Measurements from ENCODE around the gene DIPK1B.
"Not testable (repeated sequence)": the region's sequence is repeated elsewhere in the genome, so short reads cannot be mapped to it uniquely, and the experiment has no call there.

Gene DIPK1B

GRCh38 chr9:136700304-136700703 is 12.1 kb upstream of the DIPK1B start:
- DNase-seq: no peak

GRCh38 chr9:136700959-136701667 is 11.3 kb upstream of the DIPK1B start:
- no peak for DNase-seq

- no peak for DNase-seq
Measured at GRCh38 chr9:136701668-136702053, 10.7 kb upstream of the DIPK1B start.

- peak; percentile 68 for DNase-seq
Measured at GRCh38 chr9:136703276-136703860, 9.0 kb upstream of the DIPK1B start.

GRCh38 chr9:136704741-136705140 is 7.6 kb upstream of the DIPK1B start:
- not testable (repeated sequence) for DNase-seq

DNA sequence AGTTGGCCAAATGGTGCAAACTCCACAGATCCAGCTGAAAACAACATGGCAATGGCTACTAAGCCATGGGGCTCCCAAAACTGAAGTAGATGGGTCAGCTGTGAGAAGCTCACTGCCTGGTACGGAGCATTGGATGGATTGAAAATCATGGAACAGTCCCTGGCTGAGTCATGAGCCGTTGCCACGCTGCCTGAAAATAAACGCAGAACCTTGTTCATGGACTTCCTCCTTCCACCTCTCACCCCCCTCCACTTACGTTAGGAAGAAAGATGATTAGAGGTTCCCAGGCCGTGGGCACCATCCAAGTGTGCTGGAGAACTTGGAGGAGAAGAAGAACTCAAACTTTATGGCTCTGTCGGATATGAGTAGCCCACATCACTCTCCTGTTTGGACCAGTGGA is 6.8 kb upstream of the DIPK1B start:
- no peak for DNase-seq

DNA sequence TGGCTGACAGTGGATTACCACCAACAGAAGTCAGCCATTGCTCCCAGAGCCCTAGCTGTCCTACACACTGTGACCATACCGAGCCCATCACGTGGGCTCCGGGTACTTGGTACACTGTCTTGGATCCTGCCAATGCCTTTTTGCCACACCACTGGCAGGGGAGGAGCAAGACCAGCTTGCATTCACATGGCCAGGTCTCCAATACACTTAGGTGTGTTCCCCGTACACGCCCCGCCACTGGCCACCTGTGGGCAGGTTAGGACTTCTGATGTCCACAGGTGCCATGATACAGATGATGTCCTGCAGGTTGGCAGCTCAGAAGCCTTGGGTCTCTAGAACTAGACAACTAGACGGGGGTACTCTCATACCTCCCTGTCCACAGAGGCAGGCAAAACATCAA is 5.4 kb upstream of the DIPK1B start:
- DNase-seq: no peak

GRCh38 chr9:136707849-136708517 is 4.4 kb upstream of the DIPK1B start:
- no peak for DNase-seq

- no peak for DNase-seq
Measured at GRCh38 chr9:136709454-136710109, 2.8 kb upstream of the DIPK1B start.

DNA sequence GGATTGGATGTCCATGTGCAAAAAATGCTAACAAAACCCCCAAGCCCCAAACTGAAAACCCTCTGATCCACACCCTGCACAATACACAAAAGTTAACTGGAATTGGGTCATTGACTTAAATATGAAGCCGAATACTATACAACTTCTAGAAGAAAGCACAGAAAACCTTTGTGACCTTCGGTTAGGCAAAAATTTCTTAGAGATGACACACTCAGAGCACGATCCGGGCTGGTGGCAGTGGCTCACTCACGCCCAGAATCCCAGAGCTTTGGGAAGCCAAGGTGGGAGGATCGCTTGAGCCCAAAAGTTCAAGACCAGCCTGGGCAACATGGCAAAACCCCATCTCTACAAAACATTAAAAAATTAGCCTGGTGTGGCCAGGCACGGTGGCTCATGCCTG is 1.8 kb upstream of the DIPK1B start:
- DNase-seq: no peak

DNA sequence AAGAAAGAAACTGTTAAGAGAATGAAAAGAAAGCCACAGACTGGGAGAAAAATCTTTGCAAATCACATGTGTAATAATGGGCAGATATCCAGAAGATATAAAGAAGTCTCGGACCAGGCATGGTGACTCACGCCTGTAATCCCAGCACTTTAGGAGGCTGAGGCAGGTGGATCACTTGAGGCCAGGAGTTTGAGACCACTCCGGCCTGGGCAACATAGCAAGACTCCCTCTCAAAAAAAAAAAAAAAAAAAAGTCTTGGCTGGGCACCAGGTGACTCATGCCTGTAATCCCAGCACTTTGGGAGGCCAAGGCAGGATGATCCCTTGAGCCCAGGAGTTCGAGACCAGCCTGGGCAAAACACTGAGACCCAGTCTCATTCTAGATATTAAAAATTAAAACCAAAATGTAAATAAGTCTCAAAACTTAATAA is 1.1 kb upstream of the DIPK1B start:
- DNase-seq: not testable (repeated sequence)

DNA sequence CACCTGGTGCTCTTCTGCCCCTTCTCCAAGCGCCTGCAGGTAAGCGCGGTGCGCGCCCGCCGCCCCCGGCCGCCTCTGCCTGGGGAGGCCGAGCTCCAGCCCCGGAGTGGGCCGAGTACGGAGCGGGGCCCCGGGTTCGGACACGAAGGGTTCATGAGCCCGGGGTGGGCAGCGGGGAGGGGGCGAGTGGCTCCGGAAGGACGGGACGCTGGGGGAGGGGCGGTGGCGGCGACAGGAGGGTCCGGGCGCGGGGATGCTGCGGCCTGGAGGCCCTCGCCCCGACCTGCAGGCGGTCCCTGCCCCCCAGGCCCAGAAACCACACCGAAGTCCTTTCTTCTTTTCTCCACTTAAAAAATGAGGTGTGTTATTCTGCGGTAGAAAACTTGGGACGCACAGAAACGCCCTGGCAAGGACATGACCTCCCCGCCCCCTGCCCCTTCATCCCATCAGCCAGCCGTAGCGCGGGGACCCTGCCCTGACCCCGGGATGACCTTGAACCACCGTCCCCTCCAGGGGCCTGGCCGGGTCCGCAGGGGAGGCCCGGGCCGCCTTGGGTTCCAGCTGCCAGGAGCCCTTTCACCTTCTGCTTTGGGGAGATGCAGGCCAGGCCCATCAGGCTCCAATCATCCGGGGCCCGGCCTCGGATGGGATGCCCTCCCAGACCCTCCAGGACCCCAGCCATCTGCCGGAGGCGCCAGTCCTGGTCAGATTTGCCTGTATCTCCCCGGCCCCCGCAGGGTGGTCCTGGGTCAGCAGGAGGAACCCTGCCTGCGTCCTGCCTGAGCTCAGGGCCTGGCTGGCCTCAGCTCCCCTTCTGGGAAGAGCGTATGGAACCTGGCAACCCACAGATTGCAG is 545 bp downstream of the DIPK1B start:
- no peak for DNase-seq

GRCh38 chr9:136713550-136713949 is 1.2 kb downstream of the DIPK1B start:
- no peak for DNase-seq

DNA sequence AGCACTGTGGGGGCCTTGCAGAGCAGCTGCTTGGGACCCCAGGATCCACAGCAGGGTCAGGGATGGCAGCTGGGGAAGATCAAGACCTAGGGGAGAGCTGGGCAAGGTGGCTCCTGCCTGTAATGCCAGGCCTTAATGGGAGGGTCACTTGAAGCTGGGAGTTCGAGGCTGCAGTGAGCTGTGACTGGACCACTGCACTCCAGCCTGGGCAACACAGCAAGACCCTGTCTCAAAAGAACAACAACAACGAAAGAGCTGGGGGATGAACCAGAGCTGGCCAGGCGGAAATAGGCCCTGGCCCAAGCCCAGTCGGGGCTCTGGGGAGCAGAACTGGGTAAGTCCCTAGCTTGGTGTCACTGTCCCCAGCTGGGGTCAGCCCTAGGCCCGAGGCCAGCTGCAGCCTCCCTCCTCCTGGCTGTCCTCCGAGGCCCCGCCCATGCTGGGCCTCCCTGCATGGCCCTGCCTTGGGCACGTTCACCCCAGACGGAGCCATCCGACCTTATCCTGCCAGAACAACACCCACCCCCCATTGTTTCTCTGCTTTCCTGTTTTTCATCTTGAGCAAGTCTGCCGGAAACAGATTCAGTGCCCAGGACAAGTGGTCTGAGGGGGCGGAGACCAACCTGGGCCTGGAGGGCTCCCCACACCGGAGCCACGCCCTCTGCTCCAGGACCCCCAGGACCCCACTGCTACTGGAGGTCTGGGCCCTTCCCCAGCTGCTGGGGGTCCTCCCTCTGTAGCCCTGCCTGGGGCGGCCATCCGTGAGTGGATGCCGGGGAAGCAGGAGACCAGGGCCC is 1.9 kb downstream of the DIPK1B start:
- no peak for DNase-seq

DNA sequence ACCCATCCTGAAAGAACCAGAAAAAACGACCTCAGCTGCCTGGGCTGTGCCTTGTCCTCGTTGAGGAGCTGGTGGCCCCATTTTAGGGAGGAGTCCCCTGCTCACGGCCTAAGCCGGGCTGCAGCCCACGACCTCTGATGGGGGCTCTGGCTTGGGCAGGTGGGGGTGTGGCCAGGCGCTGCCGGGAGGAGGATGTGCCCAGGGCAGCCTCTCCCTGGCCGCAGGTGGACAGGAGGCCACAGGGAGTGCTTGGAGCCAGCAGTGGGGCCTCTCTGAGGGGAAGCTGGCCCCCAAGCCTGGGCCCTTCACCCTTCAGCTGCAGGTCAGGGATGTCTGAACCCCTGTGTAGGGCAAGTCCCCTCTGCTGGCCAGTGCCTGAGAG is 2.5 kb downstream of the DIPK1B start:
- no peak for DNase-seq

DNA sequence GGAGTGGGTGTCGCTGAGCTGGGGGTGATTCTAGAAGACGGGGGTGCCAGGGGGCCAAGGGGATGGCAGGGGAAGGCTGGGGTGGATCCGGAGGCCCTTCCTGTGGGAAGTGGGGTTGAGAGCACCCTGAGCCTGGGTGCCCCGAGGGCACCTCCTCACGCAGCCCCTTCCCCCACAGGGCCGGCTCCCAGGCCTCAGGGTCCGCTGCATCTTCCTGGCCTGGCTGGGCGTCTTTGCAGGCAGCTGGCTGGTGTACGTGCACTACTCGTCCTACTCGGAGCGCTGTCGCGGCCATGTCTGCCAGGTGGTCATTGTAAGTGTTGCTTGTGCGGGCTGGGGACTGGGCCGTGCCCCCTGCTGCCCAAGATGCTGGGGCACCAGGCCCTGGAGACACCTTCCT is 5.0 kb downstream of the DIPK1B start:
- no peak for DNase-seq

DNA sequence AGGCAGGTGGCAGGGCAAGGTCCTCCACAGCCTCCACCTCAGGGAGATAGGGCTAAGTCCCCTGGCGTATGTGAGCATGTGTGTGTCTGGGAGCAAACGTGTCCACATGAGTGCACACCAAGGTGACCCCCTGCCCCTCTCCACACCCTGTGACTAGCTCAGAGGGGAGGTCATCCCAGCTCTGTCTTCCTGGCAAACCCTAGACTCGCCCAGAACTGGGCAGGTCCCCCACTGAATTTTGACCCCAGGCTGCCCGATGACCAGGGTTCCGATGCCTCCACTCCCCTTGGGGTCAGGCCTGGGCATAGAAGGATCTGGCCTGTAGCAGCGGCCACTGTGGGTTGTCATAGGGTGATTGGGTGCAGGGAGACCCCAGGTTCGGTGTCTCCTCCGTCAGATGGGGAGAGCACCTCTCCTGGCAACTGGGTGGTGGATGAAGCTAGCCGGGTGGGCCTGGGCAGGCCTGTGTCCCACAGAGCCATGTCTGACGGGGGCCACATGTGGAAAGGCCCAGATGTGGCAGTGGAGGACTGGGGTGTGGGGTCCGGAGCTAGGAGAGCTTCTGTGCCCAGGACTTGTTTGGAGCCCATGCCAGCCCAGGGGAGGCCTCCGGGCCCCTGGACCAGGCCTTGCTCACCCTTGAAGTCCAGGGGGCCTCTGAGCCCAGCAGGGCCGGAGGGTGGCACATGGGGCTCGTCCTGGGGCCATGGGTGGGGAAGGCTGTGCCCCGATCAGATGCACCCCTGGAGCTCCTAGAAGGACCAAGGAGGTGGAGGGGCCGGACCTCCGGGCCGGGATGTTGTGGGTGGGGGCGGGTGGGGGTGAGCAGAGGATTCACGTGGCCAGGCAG is 6.2 kb downstream of the DIPK1B start:
- no peak for DNase-seq

- DNase-seq: no peak
Measured at GRCh38 chr9:136719195-136719880, 7.0 kb downstream of the DIPK1B start.

- no peak for DNase-seq
Measured at GRCh38 chr9:136720251-136720897, 8.0 kb downstream of the DIPK1B start.

DNA sequence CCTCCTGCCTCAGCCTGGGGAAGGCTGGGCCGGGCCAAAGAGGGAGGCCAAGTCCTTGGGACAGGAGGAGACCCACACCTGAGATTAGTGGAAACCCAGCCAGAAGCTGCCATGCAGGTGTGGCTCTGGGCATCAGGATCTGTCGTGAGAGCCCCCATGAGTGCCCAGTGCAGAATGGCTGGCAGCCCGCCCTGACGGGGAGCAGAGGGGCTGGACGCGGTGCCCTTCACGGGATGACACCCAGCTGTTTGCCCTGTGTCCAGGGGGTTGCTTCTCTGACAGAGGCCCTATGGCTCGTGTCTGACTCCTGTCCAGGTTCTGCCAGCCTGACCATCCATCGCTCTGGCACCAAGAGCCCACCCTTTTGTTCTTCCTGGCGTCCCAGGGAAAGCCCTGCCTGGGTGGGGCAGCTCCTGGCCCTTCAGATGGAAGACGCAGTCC is 8.5 kb downstream of the DIPK1B start:
- no peak for DNase-seq
